ENCODE data around the gene CYP2A7. TPM values are rescaled to one million over a fixed set of nuclear protein-coding genes. Genes with fewer than 3 reads are reported as not detected.

Gene CYP2A7
- total and polyA plus RNA-seq, 2 donors (not counting 1 experiment from before 2014, with no cell fraction given) = not detected

- 84% methylated on average over 9 of the region's 9 CpGs for WGBS (ENCODE audit: insufficient coverage)
Measured at GRCh38 chr19:40921005-40921897, 39.2 kb upstream of the CYP2A7 start.

More at GRCh38 chr19:40921005-40921897, 39.2 kb upstream of the CYP2A7 start:
- intact Hi-C loops (cut with micrococcal nuclease) = no loop called here
- no peak overlapping the region for H3K4me3 ChIP-seq (ENCODE audit: control extremely low read depth in 1 of 5, extremely low read depth in 1 of 5, insufficient read depth in 1 of 5, low read depth in 2 of 5, low read length in 4 of 5)
- no peaks in the 10 kb centered on the region for H3K4me1 ChIP-seq (ENCODE audit: control insufficient read depth in 2 of 2, insufficient read depth in 2 of 2, low read length in 2 of 2)
- no peaks in the 10 kb centered on the region for H3K27me3 ChIP-seq (replicated peaks in 1 of 4; ENCODE audit: control extremely low read depth in 1 of 4, control insufficient read depth in 3 of 4, insufficient read depth in 4 of 4, low read length in 3 of 4)
- ChIA-PET POLR2A (no interaction called here), CTCF (no interaction called here)
- peaks cover 0 to 17% (median 9%) of the 10 kb centered on the region in 3 donors for H3K9me3 ChIP-seq (ENCODE audit: control extremely low read depth in 1 of 3, control insufficient read depth in 2 of 3, insufficient read depth in 1 of 3, low read length in 2 of 3)
- H3K9ac ChIP-seq (ENCODE audit: low read length) = no peak overlapping the region
- H3K27ac ChIP-seq (ENCODE audit: low read length in 2 of 2) = no peak overlapping the region
- H3K4me2 ChIP-seq (replicated peaks; ENCODE audit: low read depth, low read length, poor library complexity, severe bottlenecking) = no peak overlapping the region
- no peak overlapping the region for H3K4me3 Mint-ChIP-seq
- H3K4me1 Mint-ChIP-seq = no peaks in the 10 kb centered on the region
- H3K27ac Mint-ChIP-seq = no peak overlapping the region
- ATAC-seq (ENCODE audit: low read depth) (no peak), DNase-seq (no peak)
- H3K36me3 ChIP-seq (replicated peaks in 1 of 2; ENCODE audit: control extremely low read depth in 1 of 2, control insufficient read depth in 1 of 2, extremely low read depth in 1 of 2, insufficient read depth in 2 of 2, low read length in 1 of 2) = no peaks in the 10 kb centered on the region
- TF ChIP-seq, protein P1, sequence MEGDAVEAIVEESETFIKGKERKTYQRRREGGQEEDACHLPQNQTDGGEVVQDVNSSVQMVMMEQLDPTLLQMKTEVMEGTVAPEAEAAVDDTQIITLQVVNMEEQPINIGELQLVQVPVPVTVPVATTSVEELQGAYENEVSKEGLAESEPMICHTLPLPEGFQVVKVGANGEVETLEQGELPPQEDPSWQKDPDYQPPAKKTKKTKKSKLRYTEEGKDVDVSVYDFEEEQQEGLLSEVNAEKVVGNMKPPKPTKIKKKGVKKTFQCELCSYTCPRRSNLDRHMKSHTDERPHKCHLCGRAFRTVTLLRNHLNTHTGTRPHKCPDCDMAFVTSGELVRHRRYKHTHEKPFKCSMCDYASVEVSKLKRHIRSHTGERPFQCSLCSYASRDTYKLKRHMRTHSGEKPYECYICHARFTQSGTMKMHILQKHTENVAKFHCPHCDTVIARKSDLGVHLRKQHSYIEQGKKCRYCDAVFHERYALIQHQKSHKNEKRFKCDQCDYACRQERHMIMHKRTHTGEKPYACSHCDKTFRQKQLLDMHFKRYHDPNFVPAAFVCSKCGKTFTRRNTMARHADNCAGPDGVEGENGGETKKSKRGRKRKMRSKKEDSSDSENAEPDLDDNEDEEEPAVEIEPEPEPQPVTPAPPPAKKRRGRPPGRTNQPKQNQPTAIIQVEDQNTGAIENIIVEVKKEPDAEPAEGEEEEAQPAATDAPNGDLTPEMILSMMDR (IDR thresholded peaks at IDR 0.05) = no peak
- no peak for TF ChIP-seq EZH2 (IDR thresholded peaks at IDR 0.05; ENCODE audit: borderline replicate concordance, insufficient read depth, low read depth, low read length, poor library complexity, severe bottlenecking)
- no peak overlapping the region for H2AFZ ChIP-seq (ENCODE audit: insufficient read depth, low read depth, low read length, poor library complexity, severe bottlenecking)
- peaks cover 27% of the 10 kb centered on the region for H3K27me3 Mint-ChIP-seq
- H3K79me2 ChIP-seq (ENCODE audit: control insufficient read depth, insufficient read depth, low read length) = no peaks in the 10 kb centered on the region
- no peaks in the 10 kb centered on the region for H4K20me1 ChIP-seq (ENCODE audit: control insufficient read depth, insufficient read depth, low read length, poor library complexity, severe bottlenecking)
- H3K9me3 Mint-ChIP-seq (ENCODE audit: insufficient read depth) = peaks cover 14% of the 10 kb centered on the region
